CD4-positive, alpha-beta T cell treated with Interleukin-10 for 1 hour (primary cell): ENCODE data around the gene HAGHL.
A peak's percentile ranks its signal among the peaks of the same experiment; 100 is the strongest.
"Not testable (repeated sequence)": the region's sequence is repeated elsewhere in the genome, so short reads cannot be mapped to it uniquely, and the experiment has no call there.

Experiments used
- DNase-seq: peaks from one replicate; pipeline ENCODE4 v3.0.0-alpha.2; 2020

Gene HAGHL

GRCh38 chr16:689175-689897 lies 37.6 kb upstream of the HAGHL start:
- DNase-seq, result no peak

GRCh38 chr16:691242-691641 lies 35.7 kb upstream of the HAGHL start:
- DNase-seq, result not testable (repeated sequence)

GRCh38 chr16:692356-693108 lies 34.4 kb upstream of the HAGHL start:
- no peak for DNase-seq

- DNase-seq, result no peak
Observed at GRCh38 chr16:693364-693763, 33.5 kb upstream of the HAGHL start.

- DNase-seq, result no peak
Observed at GRCh38 chr16:693766-694165, 33.1 kb upstream of the HAGHL start.

- no peak for DNase-seq
Observed at GRCh38 chr16:694187-694862, 32.6 kb upstream of the HAGHL start.

- DNase-seq, result no peak
Observed at GRCh38 chr16:694863-695354, 32.0 kb upstream of the HAGHL start.

GRCh38 chr16:695355-696089 lies 31.4 kb upstream of the HAGHL start:
- DNase-seq, result peak; percentile 77

GRCh38 chr16:698911-699671 lies 27.8 kb upstream of the HAGHL start:
- DNase-seq, result peak; percentile 31

- peak; percentile 57 for DNase-seq
Observed at GRCh38 chr16:700684-701584, 26.0 kb upstream of the HAGHL start.

- no peak for DNase-seq
Observed at GRCh38 chr16:702341-702740, 24.6 kb upstream of the HAGHL start.

GRCh38 chr16:703406-703805 lies 23.5 kb upstream of the HAGHL start:
- no peak for DNase-seq

- no peak for DNase-seq
Observed at GRCh38 chr16:704047-704446, 22.9 kb upstream of the HAGHL start.

- no peak for DNase-seq
Observed at GRCh38 chr16:704552-705380, 22.1 kb upstream of the HAGHL start.

GRCh38 chr16:705431-706188 lies 21.3 kb upstream of the HAGHL start, which contains the start of gene FBXL16:
FBXL16 (minus strand) TSS chr16:705801; CDS start chr16:697405, 8,396 bp downstream.
- DNase-seq, result no peak

- no peak for DNase-seq
Observed at GRCh38 chr16:706189-707061, 20.5 kb upstream of the HAGHL start.

- DNase-seq, result no peak
Observed at GRCh38 chr16:707062-707538, 19.8 kb upstream of the HAGHL start.

GRCh38 chr16:708019-708418 lies 18.9 kb upstream of the HAGHL start:
- no peak for DNase-seq
